RKO (cell line): ENCODE results near the gene LYZ.
"Not testable (repeated sequence)": the region's sequence is repeated elsewhere in the genome, so short reads cannot be mapped to it uniquely, and the experiment has no call there.

ENCODE experiments used
- DNase-seq: peaks from one replicate; pipeline ENCODE4 v3.0.0-alpha.2; 2016; ENCODE audit warnings: low spot score

Gene LYZ

DNA sequence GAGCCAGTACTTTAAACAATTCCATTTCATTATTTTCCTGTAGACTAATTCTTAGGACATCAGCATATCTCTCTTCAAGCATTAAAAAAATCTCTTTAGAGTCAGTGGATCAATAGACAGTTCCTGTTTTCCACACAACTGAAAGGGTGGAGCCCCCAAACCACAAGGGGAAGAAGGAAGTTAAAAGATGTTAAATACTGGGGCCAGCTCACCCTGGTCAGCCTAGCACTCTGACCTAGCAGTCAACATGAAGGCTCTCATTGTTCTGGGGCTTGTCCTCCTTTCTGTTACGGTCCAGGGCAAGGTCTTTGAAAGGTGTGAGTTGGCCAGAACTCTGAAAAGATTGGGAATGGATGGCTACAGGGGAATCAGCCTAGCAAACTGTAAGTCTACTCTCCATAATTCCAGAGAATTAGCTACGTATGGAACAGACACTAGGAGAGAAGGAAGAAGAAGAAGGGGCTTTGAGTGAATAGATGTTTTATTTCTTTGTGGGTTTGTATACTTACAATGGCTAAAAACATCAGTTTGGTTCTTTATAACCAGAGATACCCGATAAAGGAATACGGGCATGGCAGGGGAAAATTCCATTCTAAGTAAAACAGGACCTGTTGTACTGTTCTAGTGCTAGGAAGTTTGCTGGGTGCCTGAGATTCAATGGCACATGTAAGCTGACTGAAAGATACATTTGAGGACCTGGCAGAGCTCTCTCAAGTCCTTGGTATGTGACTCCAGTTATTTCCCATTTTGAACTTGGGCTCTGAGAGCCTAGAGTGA is at the start of gene LYZ:
Gene LYZ (plus strand): TSS at position 220 of the 777 bp plus-strand sequence. CDS start 28 bp downstream, at position 248.
- DNase-seq, result no peak

- no peak for DNase-seq
These were observed 49.2 kb upstream of the LYZ start for GRCh38 chr12:69298947-69299346.

GRCh38 chr12:69304284-69304683 is 43.9 kb upstream of the LYZ start:
- DNase-seq, result no peak

- no peak for DNase-seq
These were observed 38.7 kb upstream of the LYZ start for GRCh38 chr12:69309461-69309860.

GRCh38 chr12:69313209-69313608 is 35.0 kb upstream of the LYZ start:
- DNase-seq, result no peak

GRCh38 chr12:69316784-69317183 is 31.4 kb upstream of the LYZ start:
- not testable (repeated sequence) for DNase-seq

- DNase-seq, result not testable (repeated sequence)
These were observed 30.9 kb upstream of the LYZ start for GRCh38 chr12:69317233-69317632.

DNA sequence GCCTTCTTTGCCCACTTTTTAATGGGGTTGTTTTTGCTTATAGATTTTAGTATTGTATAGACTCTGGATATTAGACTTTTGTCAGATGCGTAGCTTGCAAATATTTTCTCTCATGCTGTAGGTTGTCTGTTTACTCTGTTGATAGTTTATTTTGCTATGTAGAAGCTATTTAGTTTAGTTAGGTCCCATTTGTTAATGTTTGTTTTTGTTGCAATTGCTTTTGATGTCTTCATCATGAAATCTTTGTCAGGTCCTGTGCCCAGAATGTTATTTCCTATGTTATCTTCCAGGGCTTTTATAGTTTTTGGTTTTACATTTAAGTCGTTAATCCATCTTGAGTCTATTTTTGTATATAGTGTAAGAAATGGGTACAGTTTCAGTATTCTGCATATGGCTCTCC is 30.0 kb upstream of the LYZ start:
- DNase-seq, result no peak

- DNase-seq, result no peak
These were observed 26.8 kb upstream of the LYZ start for GRCh38 chr12:69321351-69321750.

DNA sequence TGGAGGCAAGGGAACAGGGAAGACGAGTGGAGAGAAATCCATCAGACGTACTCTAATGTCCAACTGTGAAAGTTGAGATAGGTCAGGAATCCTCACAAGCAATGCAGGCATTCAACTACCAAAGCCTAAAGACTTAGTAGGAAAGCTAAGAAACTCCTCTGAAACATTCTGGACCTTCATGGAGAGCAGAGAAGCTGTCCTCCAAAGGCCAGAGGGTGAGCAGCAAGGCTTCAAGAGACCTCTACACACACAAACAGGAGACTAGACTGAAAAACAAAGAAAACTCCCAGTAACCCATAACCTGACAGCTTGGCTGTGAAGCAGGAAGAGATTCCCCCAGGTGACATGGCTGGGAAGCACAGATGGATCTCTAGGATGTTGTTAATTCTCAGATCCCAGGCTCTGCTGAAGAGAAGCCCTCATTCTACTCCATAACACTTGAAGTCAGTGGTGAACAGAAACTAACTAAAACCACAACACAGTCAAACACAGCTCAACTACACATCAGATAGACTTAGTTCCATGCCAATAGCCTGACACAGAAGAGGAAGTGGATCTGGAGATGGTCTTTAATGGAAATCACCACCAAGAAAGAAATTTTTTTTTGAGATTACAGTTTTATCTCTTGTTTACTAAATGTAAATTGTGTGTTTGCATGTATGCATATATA is 23.2 kb upstream of the LYZ start:
- no peak for DNase-seq

- DNase-seq, result no peak
These were observed 19.8 kb upstream of the LYZ start for GRCh38 chr12:69328426-69328825.

GRCh38 chr12:69329669-69330428 is 18.3 kb upstream of the LYZ start:
- no peak for DNase-seq

DNA sequence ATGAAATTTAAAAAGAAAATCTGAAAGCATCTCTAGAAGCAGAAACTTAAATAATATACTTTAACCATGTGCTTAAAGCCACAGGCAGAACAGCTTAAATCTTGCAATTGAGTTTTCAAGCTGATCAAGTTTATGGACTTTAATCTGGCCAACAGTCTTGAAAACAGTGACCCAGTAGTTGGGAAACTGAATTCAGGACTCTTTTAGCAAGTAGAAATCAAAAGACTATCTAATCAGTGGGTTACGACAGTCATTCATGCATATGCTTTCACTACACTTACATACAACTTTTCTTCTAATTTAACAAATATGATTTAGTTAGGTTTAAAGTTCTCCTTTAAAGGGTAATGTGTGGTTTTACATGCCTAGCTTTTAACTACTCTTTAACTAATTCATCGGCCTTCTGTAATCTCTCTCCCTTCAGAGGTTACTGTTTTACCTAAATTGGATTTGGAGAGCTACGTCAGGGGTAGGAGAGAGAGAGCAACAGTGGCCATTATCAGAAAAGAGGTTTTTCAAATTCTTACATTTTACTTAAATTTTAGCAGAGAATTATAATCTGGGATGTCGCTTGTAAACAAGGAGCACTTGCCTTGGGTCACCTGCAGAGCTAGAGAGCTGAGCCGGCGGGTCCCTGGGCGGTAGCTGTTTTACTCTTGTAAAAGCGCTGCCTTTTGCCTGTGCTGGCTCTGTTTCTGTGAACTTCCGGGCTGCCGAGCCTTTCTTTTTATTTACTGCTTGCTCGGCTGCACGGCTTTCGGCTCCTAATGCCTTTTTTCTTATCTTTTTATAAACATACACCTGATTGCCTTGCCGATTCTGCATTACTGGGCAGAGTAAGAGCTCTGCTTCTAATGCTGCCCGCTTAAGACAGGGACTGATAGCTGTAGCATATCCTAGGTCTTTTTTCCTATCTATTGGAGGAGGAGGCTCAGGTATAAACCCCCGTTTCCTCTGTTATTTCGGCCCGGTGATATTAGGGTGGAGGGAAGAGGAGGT is 17.4 kb upstream of the LYZ start:
- no peak for DNase-seq

- no peak for DNase-seq
These were observed 16.7 kb upstream of the LYZ start for GRCh38 chr12:69331519-69331908.

- DNase-seq, result no peak
These were observed 16.1 kb upstream of the LYZ start for GRCh38 chr12:69331909-69332684.

DNA sequence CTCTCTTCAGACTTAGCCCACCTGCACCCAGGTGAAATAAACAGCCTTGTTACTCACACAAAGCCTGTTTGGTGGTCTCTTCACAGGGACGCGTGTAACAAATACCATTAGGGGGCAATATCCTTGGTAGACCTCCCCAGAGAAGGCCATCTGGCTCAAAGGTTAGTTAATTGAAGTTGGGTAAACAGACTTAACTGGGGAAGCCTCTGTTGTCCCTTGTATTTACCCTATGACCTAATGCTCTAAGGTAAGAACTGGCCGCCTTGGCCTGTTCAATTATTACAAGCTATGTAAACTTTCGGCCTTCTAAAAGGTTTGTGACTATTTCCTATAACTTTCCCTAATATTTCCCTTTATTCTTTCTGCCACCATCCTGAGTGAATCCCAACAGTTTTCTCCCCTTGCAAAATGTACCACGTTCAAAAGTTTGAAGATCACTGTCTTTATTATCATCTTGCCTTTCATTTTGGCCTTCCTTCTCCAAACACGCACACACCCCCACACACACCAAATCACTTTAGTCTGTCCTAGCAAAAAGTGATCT is 15.3 kb upstream of the LYZ start:
- DNase-seq, result no peak

DNA sequence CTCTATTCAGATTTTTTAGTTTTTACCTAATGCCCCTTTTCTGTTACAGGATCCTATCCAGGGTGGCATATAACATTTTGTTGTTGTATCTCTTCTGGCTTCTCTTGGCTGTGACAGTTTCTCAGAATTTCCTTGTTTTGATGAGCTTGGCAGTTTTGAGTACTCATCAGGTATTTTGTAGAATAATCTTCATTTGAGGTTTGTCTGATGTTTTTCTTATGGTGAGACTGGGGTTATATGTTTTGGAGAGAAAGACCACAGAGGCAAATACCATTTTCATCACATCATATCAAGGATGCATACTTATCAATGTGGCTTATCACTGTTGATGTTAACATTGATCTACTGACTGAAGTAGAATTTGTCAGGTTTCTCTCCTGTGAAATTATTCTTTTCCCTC is 14.0 kb upstream of the LYZ start:
- no peak for DNase-seq

GRCh38 chr12:69337311-69338090 is 10.7 kb upstream of the LYZ start:
- no peak for DNase-seq

GRCh38 chr12:69338120-69338859 is 9.9 kb upstream of the LYZ start:
- no peak for DNase-seq
